CD14-positive monocyte (primary cell): ENCODE measurements around the gene SULT2B1. TPM values are rescaled to one million over a fixed set of nuclear protein-coding genes. Genes with fewer than 3 reads are reported as not detected.
A peak's percentile ranks its signal among the peaks of the same experiment; 100 is the strongest.

Source experiments
- DNase-seq, 3 donors: peaks; one replicate each; pipeline ENCODE4 v3.0.0-alpha.2; 2011 to 2022
- H2AFZ ChIP-seq: 2 replicates; pipeline ENCODE4 v1.6.0; 2012; ENCODE audit warnings: mild to moderate bottlenecking, low read depth, low read length, inconsistent platforms; ENCODE audit not compliant: insufficient read depth, poor library complexity, severe bottlenecking
- H3K27ac ChIP-seq, 2 donors: 1 replicate in 1 of 2; 2 replicates in 1 of 2; pipeline ENCODE4 v1.5.1; 2012 to 2013; ENCODE audit warnings: low read length in 2 of 2, control low read depth in 1 of 2, inconsistent platforms in 1 of 2, low read depth in 1 of 2, mild to moderate bottlenecking in 1 of 2
- H3K27me3 ChIP-seq, 2 donors: one replicate each; pipeline versions ENCODE4 v1.6.0 to v1.6.1; 2011 to 2013; ENCODE audit warnings: low read length in 2 of 2; ENCODE audit not compliant: control insufficient read depth in 2 of 2, insufficient read depth in 2 of 2
- H3K36me3 ChIP-seq, 2 donors: replicated peaks in 1 of 2; 1 replicate in 1 of 2; 2 replicates in 1 of 2; pipeline versions ENCODE4 v1.5.1 to v1.6.1; 2012 to 2013; ENCODE audit warnings: low read length in 2 of 2, control low read depth in 1 of 2, inconsistent platforms in 1 of 2, mild to moderate bottlenecking in 1 of 2; ENCODE audit not compliant: insufficient read depth in 2 of 2, control insufficient read depth in 1 of 2
- H3K4me1 ChIP-seq, 2 donors: 1 replicate in 1 of 2; 2 replicates in 1 of 2; pipeline versions ENCODE4 v1.5.1 to v1.6.1; 2012 to 2013; ENCODE audit warnings: low read length in 2 of 2, control low read depth in 1 of 2, inconsistent platforms in 1 of 2, mild to moderate bottlenecking in 1 of 2, moderate library complexity in 1 of 2; ENCODE audit not compliant: insufficient read depth in 2 of 2, control insufficient read depth in 1 of 2
- H3K4me2 ChIP-seq: replicated peaks from 2 replicates; pipeline ENCODE3; 2012; ENCODE audit warnings: low read length, moderate library complexity, mild to moderate bottlenecking; ENCODE audit not compliant: poor library complexity, severe bottlenecking; ENCODE audit errors: extremely low read depth
- H3K4me3 ChIP-seq, 3 experiments: fragments of 200-600 bp in 1 of 3; sonication (generic) in 1 of 3; replicated peaks in 1 of 3; 1 replicate in 2 of 3; 2 replicates in 1 of 3; pipeline ENCODE4 v1.5.1; 2011 to 2013; ENCODE audit warnings: low read length in 3 of 3, mild to moderate bottlenecking in 3 of 3, control low read depth in 2 of 3, low read depth in 2 of 3, inconsistent platforms in 1 of 3, moderate library complexity in 1 of 3
- H3K79me2 ChIP-seq: 2 replicates; pipeline ENCODE4 v1.6.0; 2012; ENCODE audit warnings: mild to moderate bottlenecking, control low read depth, inconsistent platforms, low read length, moderate library complexity; ENCODE audit not compliant: insufficient read depth
- H3K9ac ChIP-seq: 2 replicates; pipeline ENCODE4 v1.6.0; 2017; ENCODE audit warnings: low read length, mild to moderate bottlenecking; ENCODE audit not compliant: insufficient read depth, poor library complexity, severe bottlenecking
- H3K9me3 ChIP-seq, 2 donors: replicated peaks in 1 of 2; 1 replicate in 1 of 2; 2 replicates in 1 of 2; pipeline versions ENCODE4 v1.5.1 to v1.6.1; 2012 to 2013; ENCODE audit warnings: low read length in 2 of 2, control low read depth in 1 of 2; ENCODE audit not compliant: control insufficient read depth in 1 of 2, insufficient read depth in 1 of 2
- H4K20me1 ChIP-seq: 2 replicates; pipeline ENCODE4 v1.6.0; 2012; ENCODE audit warnings: mild to moderate bottlenecking, low read length, control low read depth, moderate library complexity; ENCODE audit not compliant: insufficient read depth
- H3K27ac Mint-ChIP-seq, 7 donors: one replicate each; pipeline ENCODE4 v1.8.0; 2020; ENCODE audit warnings: mild to moderate bottlenecking in 7 of 7, mixed read lengths in 7 of 7, moderate library complexity in 6 of 7, inconsistent platforms in 2 of 7
- H3K27me3 Mint-ChIP-seq, 3 donors: one replicate each; pipeline ENCODE4 v1.8.0; 2021 to 2022; ENCODE audit warnings: low read depth in 3 of 3, mild to moderate bottlenecking in 3 of 3, mixed read lengths in 3 of 3, moderate library complexity in 3 of 3, inconsistent platforms in 1 of 3
- H3K36me3 Mint-ChIP-seq, 2 donors: one replicate each; pipeline ENCODE4 v1.8.0; 2020; ENCODE audit warnings: mixed read lengths in 2 of 2, inconsistent platforms in 1 of 2, mild to moderate bottlenecking in 1 of 2
- H3K4me1 Mint-ChIP-seq: one replicate; pipeline ENCODE4 v1.8.0; 2020; ENCODE audit warnings: mild to moderate bottlenecking, mixed read lengths
- H3K4me3 Mint-ChIP-seq, 2 donors: one replicate each; pipeline ENCODE4 v1.8.0; 2020; ENCODE audit warnings: mild to moderate bottlenecking in 2 of 2, mixed read lengths in 2 of 2, moderate library complexity in 1 of 2
- H3K9me3 Mint-ChIP-seq, 7 donors: one replicate each; pipeline ENCODE4 v1.8.0; 2020 to 2022; ENCODE audit warnings: mixed read lengths in 7 of 7, mild to moderate bottlenecking in 6 of 7, moderate library complexity in 6 of 7, inconsistent platforms in 2 of 7
- WGBS: methylation state at CpG from one replicate; pipeline ENCODE4 v1.1.5; 2013; ENCODE audit warnings: missing lambda C conversion rate; ENCODE audit not compliant: insufficient coverage; 5-methylcytosine and 5-hydroxymethylcytosine counted together
- intact Hi-C, 2 donors: fragments of 100-400 bp; cut with micrococcal nuclease; formaldehyde crosslinking; loops; one replicate each; pipeline versions ENCODE4 v1.15.0 to v1.15.1; 2023
- polyA plus RNA-seq, 3 donors: library from polyadenylated mRNA; depleted of rRNA in 1 of 3; unstranded in 2 of 3; stranded (reverse) in 1 of 3; fragments of 300-500 nt in 2 of 3; fragments of >200 nt in 1 of 3; fragmentation: Illumina TruSeq in 2 of 3; gene quantifications; 1 replicate in 2 of 3; 2 replicates in 1 of 3; pipeline ENCODE4 v1.2.3, GENCODE V29; 2012 to 2021
- TF ChIP-seq, protein P1 (sequence below): fragments of 200-600 bp; IDR thresholded peaks from one replicate; pipeline ENCODE4 v1.8.0; 2022; ENCODE audit warnings: antibody characterized with exemption, mild to moderate bottlenecking

The SULT2B1 gene
- polyA plus RNA-seq, 3 donors: 0.09 to 0.40 TPM; not detected in 1

DNA sequence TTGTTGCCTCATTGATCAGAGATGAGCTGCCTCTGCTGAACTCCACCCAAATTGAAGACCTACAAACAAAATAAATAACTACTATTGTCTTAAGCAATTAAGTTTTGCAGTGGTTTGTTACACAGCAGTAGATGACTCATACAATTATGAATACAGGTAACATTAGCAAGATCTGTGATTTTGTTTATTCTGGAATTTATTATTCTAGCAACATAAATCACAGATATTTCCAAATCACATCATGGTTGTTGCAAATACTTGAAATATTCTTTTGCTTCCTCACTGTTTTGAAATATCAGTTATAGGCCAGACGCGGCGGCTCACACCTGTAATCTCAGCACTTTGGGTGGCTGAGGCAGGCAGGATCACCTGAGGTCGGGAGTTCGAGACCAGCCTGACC, 27.2 kb upstream of the SULT2B1 start:
- 100% methylated on average over 3 of the region's 5 CpGs for whole genome bisulfite sequencing
- Histone ChIP-seq H3K4me1 (no peaks in the 10 kb centered on the region), H2AFZ (no peak overlapping the region), H3K9ac (no peak overlapping the region), H3K27me3 (no peaks in the 10 kb centered on the region), H4K20me1 (no peaks in the 10 kb centered on the region), H3K4me2 (no peak overlapping the region), H3K36me3 (no peaks in the 10 kb centered on the region), H3K4me3 (no peak overlapping the region), H3K79me2 (no peaks in the 10 kb centered on the region), H3K9me3 (peaks cover 35 to 42% of the 10 kb centered on the region in 2 donors), H3K27ac (no peak overlapping the region)
- Mint-ChIP-seq H3K27ac (peak overlapping the region in 1 of 7 donors; percentile 36), H3K36me3 (peaks cover 0 to 3% of the 10 kb centered on the region in 2 donors), H3K9me3 (peaks cover 25 to 58% (median 50%) of the 10 kb centered on the region in 7 donors), H3K27me3 (peaks cover 1 to 10% (median 5%) of the 10 kb centered on the region in 3 donors), H3K4me3 (no peak overlapping the region), H3K4me1 (no peaks in the 10 kb centered on the region)
- intact Hi-C loops: no loop called here
- no peak for DNase-seq
- TF ChIP-seq, protein P1, sequence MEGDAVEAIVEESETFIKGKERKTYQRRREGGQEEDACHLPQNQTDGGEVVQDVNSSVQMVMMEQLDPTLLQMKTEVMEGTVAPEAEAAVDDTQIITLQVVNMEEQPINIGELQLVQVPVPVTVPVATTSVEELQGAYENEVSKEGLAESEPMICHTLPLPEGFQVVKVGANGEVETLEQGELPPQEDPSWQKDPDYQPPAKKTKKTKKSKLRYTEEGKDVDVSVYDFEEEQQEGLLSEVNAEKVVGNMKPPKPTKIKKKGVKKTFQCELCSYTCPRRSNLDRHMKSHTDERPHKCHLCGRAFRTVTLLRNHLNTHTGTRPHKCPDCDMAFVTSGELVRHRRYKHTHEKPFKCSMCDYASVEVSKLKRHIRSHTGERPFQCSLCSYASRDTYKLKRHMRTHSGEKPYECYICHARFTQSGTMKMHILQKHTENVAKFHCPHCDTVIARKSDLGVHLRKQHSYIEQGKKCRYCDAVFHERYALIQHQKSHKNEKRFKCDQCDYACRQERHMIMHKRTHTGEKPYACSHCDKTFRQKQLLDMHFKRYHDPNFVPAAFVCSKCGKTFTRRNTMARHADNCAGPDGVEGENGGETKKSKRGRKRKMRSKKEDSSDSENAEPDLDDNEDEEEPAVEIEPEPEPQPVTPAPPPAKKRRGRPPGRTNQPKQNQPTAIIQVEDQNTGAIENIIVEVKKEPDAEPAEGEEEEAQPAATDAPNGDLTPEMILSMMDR: no peak

DNA sequence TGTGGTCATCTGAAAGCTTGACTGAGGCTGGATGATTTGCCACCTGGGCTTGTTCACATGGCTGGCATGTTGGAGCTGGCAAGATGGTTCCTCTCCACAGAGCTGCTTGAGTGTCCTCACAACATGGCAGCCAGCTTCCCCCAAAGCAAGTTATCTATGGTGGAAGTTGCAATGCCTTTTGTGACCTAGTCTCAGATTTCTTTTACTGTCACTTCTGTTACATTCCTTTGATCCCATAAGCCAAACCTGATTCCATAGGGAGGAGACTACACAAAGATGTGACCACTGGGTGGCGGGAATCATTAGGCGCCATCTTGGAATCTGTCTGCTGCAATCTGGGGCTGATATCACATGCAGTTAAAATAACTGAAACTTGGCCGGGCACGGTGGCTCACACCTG, 22.8 kb upstream of the SULT2B1 start:
- H3K27me3 ChIP-seq: no peaks in the 10 kb centered on the region
- no peak for DNase-seq
- Mint-ChIP-seq H3K4me3 (no peak overlapping the region), H3K4me1 (no peaks in the 10 kb centered on the region), H3K27ac (no peak overlapping the region), H3K27me3 (peaks cover 9 to 14% (median 9%) of the 10 kb centered on the region in 3 donors), H3K9me3 (peaks cover 22 to 52% (median 45%) of the 10 kb centered on the region in 7 donors), H3K36me3 (peaks cover 0 to 3% of the 10 kb centered on the region in 2 donors)
- TF ChIP-seq, protein P1: no peak
- no peaks in the 10 kb centered on the region for H3K79me2 ChIP-seq
- no peak overlapping the region for H3K27ac ChIP-seq
- H4K20me1 ChIP-seq: no peaks in the 10 kb centered on the region
- H3K36me3 ChIP-seq: no peaks in the 10 kb centered on the region
- no peak overlapping the region for H3K4me2 ChIP-seq
- 95% methylated on average over 4 of the region's 4 CpGs for WGBS
- no peak overlapping the region for H3K9ac ChIP-seq
- no peak overlapping the region for H3K4me3 ChIP-seq
- intact Hi-C loops: no loop called here
- no peak overlapping the region for H2AFZ ChIP-seq
- H3K4me1 ChIP-seq: no peaks in the 10 kb centered on the region
- H3K9me3 ChIP-seq: peaks cover 33 to 40% of the 10 kb centered on the region in 2 donors
